Transverse colon (tissue), 4 donors: Measurements from ENCODE around the gene IL17REL.

Experiments used
- CTCF ChIP-seq, 5 experiments: fragments of 200-600 bp in 3 of 5; fragments of 450-650 bp in 2 of 5; sonication (generic) in 3 of 5; IDR thresholded peaks; 1 replicate in 2 of 5; 2 replicates in 3 of 5; pipeline ENCODE4 v1.5.1; 2016 to 2017; ENCODE audit warnings: antibody characterized with exemption in 5 of 5, inconsistent platforms in 3 of 5, mild to moderate bottlenecking in 2 of 5, moderate library complexity in 1 of 5
- EP300 ChIP-seq: sonication (generic); formaldehyde crosslinking; IDR thresholded peaks from one replicate; pipeline ENCODE4 v1.6.1; 2017; ENCODE audit warnings: antibody characterized with exemption, low read depth
- POLR2A ChIP-seq: fragments of 450-650 bp; IDR thresholded peaks from one replicate; pipeline ENCODE4 v1.6.1; 2016; ENCODE audit warnings: antibody characterized with exemption, mild to moderate bottlenecking, moderate library complexity
- POLR2AphosphoS5 ChIP-seq, 3 donors: sonication (generic); formaldehyde crosslinking; IDR thresholded peaks; one replicate each; pipeline ENCODE4 v1.6.1; 2016; ENCODE audit warnings: antibody characterized with exemption in 3 of 3

DNA sequence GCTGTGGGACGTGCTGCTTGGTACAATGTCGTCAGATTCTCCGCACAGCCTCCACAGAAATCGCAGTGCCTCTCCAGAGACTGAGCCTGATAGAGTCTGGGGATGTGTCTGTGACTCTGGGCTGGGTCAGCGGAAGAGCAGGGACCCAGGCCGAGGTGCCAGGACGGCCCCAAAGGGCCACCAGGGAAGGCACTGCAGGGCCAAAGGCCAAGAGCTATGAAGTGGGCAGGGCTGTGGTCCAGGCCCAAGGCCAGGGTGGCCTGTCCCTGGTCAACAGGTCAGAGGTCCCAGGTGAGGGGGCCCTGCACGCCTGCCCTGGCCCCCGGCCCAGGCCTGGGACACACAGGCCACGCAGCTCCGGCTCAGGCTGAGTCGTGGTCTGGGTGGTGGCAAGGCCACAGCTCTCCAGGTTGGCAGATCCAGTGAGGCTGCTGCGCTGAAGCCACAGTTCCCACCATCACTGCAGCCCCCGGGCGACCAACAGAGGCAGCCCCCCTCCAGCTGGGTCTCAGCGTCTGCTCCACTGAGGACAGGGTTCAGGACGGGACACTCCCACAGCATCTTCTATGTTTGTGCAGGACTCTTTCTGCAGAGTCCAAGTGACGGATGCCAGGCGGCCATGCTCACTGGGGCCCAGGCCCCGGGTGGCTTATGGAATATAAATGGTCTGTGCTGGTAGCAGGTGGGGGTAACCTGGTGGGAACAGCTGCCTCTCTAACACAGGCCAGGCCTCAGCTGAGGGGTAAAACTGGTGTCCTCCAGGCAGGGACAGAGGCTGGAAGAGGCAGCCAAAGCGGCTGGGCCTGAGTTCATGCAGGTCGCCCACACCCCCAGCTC is 56.8 kb downstream of the IL17REL start:
- TF ChIP-seq CTCF (IDR thresholded peaks at IDR 0.05) (no peak), POLR2AphosphoS5 (IDR thresholded peaks at IDR 0.05) (no peak), EP300 (no peak), POLR2A (no peak)
